HG02970 (cell line): ENCODE data around the gene RAB19.
"Not testable (repeated sequence)": the region's sequence is repeated elsewhere in the genome, so short reads cannot be mapped to it uniquely, and the experiment has no call there.

Experiments
- ATAC-seq: cut with Tn5 transposase; IDR thresholded peaks from one replicate; pipeline ENCODE4 v1.9.1; 2021; ENCODE audit warnings: mild to moderate bottlenecking, moderate library complexity, moderate number of reproducible peaks; ENCODE audit not compliant: unreplicated experiment, low FRiP score

The RAB19 gene

DNA sequence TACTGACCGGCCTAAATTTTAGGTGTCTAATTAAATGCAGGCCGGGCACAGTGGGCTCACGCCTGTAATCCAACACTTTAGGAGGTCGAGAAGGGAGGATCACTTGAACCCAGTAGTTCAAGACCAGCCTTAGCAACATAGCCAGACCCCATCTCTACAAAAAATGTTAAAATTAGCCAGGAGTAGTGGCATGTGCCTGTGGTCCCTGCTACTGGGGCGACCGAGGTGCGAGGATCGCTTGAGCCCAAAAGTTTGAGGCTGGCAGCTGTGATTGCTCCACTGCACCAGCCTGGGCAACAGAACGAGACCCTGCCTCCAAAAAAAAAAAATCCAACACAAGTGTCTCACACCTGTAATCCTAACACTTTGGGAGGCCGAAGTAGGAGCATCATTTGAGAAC is 5.0 kb upstream of the RAB19 start:
- ATAC-seq = no peak

DNA sequence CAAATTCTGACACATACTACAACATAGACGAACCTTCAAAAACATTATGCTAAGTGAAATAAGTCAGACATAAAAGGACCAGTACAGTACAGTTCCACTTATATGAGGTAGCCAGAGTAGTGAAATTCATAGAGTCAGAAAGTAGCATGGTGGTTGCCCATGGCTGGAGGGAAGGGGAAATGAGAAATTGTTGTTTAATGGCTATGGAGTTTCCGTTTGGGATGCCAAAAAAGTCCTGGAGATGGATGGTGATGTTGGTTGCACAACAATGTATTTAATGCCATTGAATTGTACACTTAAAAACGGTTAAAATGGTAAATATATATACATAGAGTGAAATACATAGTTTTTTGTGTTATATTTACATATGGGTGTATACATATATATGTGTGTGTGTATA is 3.5 kb upstream of the RAB19 start:
- ATAC-seq = no peak

DNA sequence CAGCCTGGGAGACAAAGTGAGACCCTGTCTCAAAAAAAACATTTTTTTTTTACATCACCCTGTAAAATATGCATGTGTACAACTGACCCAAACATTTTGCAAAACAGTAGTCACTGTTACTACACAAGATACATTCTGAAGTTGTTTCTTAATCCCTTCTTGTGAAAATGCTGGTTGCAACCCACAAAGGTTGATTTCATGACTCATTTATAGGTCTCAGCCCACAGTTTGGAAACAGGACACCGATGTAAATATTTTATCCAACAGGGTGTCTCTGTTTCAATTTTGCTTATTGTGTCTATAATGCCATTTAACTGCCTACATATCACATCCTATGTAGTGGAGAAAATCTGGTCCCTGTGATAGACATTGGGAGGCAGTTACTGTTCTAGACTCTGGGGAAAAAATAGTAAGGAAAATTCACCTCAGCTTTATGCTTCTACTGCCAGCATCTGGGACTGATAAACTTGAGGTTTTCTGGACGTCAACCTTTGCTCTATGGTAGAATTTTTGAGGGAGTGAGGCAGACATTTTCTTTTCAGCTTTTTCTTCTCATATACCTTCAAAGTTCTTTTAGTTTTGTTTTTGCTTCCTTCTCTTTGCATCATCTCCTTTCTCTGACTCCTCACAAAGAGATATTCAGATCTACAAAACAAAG is 1.6 kb upstream of the RAB19 start:
- ATAC-seq = no peak

DNA sequence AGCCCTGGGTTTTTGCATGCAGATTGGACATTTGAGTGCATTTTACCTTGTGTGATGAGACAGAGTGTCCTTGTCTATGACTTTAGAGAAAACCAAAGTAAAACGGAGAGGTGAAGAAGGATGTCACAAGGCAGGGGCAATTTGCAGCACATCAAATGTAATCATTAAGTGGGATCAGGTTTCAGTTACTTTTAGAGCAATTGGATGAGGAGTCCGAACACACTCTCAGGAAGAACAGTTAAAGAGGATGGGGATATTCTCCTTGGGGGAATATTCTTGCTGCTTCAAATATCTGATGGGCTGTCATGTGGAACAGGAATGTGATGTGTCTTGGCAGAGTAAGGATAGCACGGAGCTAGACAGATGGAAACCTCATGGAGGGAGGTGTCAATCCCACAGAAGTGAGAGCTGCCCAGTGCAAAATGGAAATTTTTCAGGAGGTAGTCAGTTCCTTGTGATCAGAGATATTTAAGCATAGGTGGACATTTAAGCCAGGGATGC is 757 bp downstream of the RAB19 start:
- no peak for ATAC-seq

- ATAC-seq = no peak
These were observed 11.5 kb downstream of the RAB19 start for GRCh38 chr7:140415361-140415760.

DNA sequence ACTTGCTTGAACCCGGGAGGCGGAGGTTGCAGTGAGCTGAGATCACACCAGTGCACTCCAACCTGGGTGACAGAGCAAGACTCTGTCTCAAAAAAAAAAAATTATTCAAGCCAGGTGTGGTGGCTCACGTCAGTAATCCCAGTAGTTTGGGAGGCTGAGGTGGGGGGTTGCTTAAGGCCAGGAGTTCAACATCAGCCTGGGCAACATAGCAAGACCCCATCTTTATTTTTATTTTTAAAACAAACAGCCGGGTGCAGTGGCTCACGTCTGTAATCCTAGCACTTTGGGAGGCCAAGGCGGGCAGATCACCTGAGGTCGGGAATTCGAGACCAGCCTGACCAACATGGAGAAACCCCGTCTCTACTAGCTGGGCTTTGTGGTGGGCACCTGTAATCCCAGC is 12.0 kb downstream of the RAB19 start:
- not testable (repeated sequence) for ATAC-seq

- ATAC-seq = no peak
These were observed 12.7 kb downstream of the RAB19 start for GRCh38 chr7:140416560-140416959.

GRCh38 chr7:140417456-140418155 is 13.7 kb downstream of the RAB19 start:
- ATAC-seq = no peak

- not testable (repeated sequence) for ATAC-seq
These were observed 14.3 kb downstream of the RAB19 start for GRCh38 chr7:140418156-140418472.

GRCh38 chr7:140418653-140419052 is 14.8 kb downstream of the RAB19 start:
- ATAC-seq = no peak

- no peak for ATAC-seq
These were observed 17.7 kb downstream of the RAB19 start for GRCh38 chr7:140421521-140421920.

GRCh38 chr7:140423501-140423900 is 19.6 kb downstream of the RAB19 start:
- no peak for ATAC-seq

GRCh38 chr7:140425718-140426117 is 21.9 kb downstream of the RAB19 start:
- no peak for ATAC-seq

DNA sequence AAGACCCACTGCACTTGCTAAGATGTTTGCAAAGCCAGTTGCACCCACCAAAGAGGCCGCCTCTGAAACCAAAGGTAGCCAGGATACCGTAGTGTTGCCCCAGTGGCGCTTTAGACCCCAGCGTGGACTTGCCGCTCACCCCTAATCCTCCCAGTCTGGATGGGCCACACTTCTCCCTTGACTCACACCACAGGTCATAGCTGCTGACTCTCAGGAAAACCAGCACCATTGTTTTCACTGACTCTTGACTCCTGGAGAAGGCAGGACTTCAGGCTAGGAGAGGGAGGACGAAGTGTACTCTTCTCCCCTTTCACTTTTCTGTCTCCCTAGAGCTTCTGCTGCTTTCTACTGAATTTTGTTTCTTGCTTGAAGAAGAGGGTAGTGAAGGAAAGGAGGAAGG is 22.3 kb downstream of the RAB19 start:
- ATAC-seq = no peak

- ATAC-seq = no peak
These were observed 29.5 kb downstream of the RAB19 start for GRCh38 chr7:140433396-140433795.

DNA sequence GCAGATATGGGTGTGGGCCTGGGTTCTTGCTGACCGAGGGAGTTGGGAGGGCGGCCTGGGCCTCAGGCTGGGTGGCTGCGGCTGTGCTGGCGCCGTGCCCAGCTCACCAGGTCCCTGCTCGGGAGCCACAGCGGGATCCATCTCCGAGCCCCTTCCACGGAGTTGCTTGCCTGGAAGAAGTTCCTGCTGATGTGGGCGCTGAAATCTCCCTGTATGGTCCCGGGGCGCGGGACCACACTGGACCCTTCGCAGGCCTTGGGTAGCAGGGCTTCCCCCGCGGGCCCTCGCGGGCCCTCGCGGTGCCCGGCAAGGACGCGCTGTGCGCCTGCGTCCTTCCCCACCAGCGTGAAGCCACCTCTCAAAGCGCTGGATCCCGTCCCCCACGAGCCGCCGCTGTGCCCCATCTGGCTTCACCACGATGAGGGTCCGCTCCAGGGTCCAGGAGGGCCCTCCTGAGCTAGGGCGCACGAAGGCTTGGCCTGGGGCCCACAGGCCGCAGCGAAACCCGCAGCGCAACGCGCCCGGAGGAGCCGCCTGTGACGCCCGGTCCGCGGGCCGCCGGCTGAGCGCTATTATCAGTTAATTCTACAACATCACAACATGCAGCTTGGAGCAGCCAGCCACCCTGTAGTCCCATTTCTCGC is 31.5 kb downstream of the RAB19 start:
- no peak for ATAC-seq

DNA sequence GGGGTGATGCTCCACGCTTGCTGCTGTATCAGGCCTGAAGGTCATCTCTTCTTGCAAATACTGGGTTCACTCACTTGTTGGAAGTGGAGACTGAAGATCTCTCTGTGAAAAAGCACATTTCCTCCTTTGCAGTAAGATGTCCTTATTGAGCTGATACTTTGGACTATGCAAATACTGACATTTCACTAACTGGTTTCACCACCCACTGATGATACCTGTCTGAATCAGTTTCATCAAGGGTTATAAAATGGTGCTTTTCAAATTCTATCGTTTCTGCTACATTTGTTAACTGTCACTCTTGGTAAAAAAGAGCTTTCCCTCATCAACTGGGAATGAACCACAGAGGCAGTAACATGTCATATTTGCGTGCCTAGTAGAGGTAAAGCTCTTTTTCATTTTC is 35.5 kb downstream of the RAB19 start:
- ATAC-seq = no peak

- no peak for ATAC-seq
These were observed 36.7 kb downstream of the RAB19 start for GRCh38 chr7:140440593-140440992.

- ATAC-seq = no peak
These were observed 37.7 kb downstream of the RAB19 start for GRCh38 chr7:140441519-140441918.

DNA sequence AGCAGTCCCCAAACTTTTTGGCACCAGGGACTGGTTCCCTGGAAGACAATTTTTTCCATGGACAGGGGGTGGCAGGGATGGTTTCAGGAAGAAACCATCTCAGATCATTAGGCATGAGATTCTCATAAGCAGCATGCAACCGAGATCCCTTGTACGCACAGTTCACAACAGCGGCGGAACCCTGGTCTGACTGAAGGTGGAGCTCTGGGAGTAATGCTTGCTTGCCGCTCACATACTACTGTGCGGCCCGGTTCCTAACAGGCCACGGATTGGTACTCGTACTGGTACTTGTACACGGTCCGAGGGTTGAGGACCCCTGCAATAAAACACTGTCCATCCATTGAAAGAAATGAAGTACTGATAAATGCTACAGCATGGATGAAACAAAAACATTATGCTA is 42.6 kb downstream of the RAB19 start:
- ATAC-seq = no peak

GRCh38 chr7:140447841-140448240 is 44.0 kb downstream of the RAB19 start:
- no peak for ATAC-seq
